ENCODE results near the gene TM4SF5.

The TM4SF5 gene

GRCh38 chr17:4800462-4801196, 28.9 kb downstream of the TM4SF5 start:
- no peaks in the 10 kb centered on the region for H3K9me3 Mint-ChIP-seq

GRCh38 chr17:4802228-4802627, 30.5 kb downstream of the TM4SF5 start, which contains the start of gene C17orf114:
Gene C17orf114 (minus strand): TSS chr17:4802328.
- H3K36me3 Mint-ChIP-seq (ENCODE audit: low read depth): peaks cover 17% of the 10 kb centered on the region
- H3K27me3 Mint-ChIP-seq (ENCODE audit: low read depth): no peaks in the 10 kb centered on the region
- H3K27ac Mint-ChIP-seq: no peak within 1 kb of the TSS
- H3K4me3 Mint-ChIP-seq: no peak within 1 kb of the TSS
- H3K9me3 Mint-ChIP-seq: no peaks in the 10 kb centered on the region
- TF ChIP-seq CTCF (IDR thresholded peaks at IDR 0.05; ENCODE audit: unreplicated experiment in 3 of 3): no peak
- H3K4me1 Mint-ChIP-seq: peaks cover 6% of the 10 kb centered on the region

More at GRCh38 chr17:4800462-4801196, 28.9 kb downstream of the TM4SF5 start:
- peaks cover 20% of the 10 kb centered on the region for H3K36me3 Mint-ChIP-seq (ENCODE audit: low read depth)
- H3K4me1 Mint-ChIP-seq: peaks cover 5% of the 10 kb centered on the region
- peak overlapping the region in 1 of 3 experiments; percentile 36 for H3K27ac Mint-ChIP-seq
- TF ChIP-seq CTCF (IDR thresholded peaks at IDR 0.05; ENCODE audit: unreplicated experiment in 3 of 3): no peak
- H3K27me3 Mint-ChIP-seq (ENCODE audit: low read depth): no peaks in the 10 kb centered on the region
- H3K4me3 Mint-ChIP-seq: peak overlapping the region; percentile 42 to 63 (median 55)

GRCh38 chr17:4806456-4806776, 34.7 kb downstream of the TM4SF5 start:
- Mint-ChIP-seq H3K27me3 (ENCODE audit: low read depth) (no peaks in the 10 kb centered on the region), H3K36me3 (ENCODE audit: low read depth) (peaks cover 18% of the 10 kb centered on the region), H3K4me1 (peaks cover 11% of the 10 kb centered on the region), H3K4me3 (peak overlapping the region; percentile 76 to 89 (median 88)), H3K27ac (peak overlapping the region; percentile 38 to 80 (median 44)), H3K9me3 (no peaks in the 10 kb centered on the region)
- TF ChIP-seq CTCF (IDR thresholded peaks at IDR 0.05; ENCODE audit: unreplicated experiment in 3 of 3): no peak

GRCh38 chr17:4806777-4807604, 35.3 kb downstream of the TM4SF5 start, which contains the start of gene PLD2:
Gene PLD2 (plus strand): TSS chr17:4807152. CDS start chr17:4807773, 621 bp downstream.
- Mint-ChIP-seq H3K4me3 (peak within 1 kb of the TSS; percentile 91 to 93 (median 92)), H3K4me1 (peaks cover 11% of the 10 kb centered on the region), H3K36me3 (ENCODE audit: low read depth) (peaks cover 20% of the 10 kb centered on the region), H3K9me3 (no peaks in the 10 kb centered on the region), H3K27me3 (ENCODE audit: low read depth) (no peaks in the 10 kb centered on the region), H3K27ac (peak within 1 kb of the TSS; percentile 38 to 80 (median 68))
- TF ChIP-seq CTCF (IDR thresholded peaks at IDR 0.05; ENCODE audit: unreplicated experiment in 3 of 3): no peak

- peak overlapping the region; percentile 65 to 83 (median 68) for H3K27ac Mint-ChIP-seq
- H3K36me3 Mint-ChIP-seq (ENCODE audit: low read depth): peaks cover 20% of the 10 kb centered on the region
- H3K9me3 Mint-ChIP-seq: no peaks in the 10 kb centered on the region
- no peaks in the 10 kb centered on the region for H3K27me3 Mint-ChIP-seq (ENCODE audit: low read depth)
- no peak for TF ChIP-seq CTCF (IDR thresholded peaks at IDR 0.05; ENCODE audit: unreplicated experiment in 3 of 3)
- peaks cover 11% of the 10 kb centered on the region for H3K4me1 Mint-ChIP-seq
- H3K4me3 Mint-ChIP-seq: peak overlapping the region; percentile 91 to 93 (median 92)
Observed at GRCh38 chr17:4807605-4808377, 36.1 kb downstream of the TM4SF5 start.
